NCI-H2081 treated with DMSO at 0.1 percent for 48 hours (cell line): ENCODE results near the gene KRTAP4-12.
"Not testable (repeated sequence)": the region's sequence is repeated elsewhere in the genome, so short reads cannot be mapped to it uniquely, and the experiment has no call there.

Experiments used
- DNase-seq: peaks from one replicate; lab custom pipeline; 2025; lab: John Stamatoyannopoulos, UW

Gene KRTAP4-12

DNA sequence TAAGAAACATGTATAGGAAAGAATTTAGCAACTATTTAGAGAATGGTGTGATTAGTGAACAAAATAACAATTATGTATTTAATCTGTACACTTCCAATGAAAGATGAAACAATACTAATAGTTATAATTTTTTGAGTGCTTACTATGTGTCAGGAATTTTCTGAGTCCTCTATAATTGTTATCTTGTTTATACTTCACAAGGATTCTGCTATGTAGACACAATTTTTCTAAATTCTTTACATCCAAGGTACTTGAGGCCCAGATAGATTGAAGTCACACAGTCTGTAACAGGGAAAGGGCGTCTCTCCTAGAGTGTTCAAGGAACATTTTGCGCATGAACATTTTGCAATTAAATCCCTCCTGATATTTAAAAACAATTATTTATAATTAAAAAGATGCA, 1.1 kb upstream of the KRTAP4-12 start:
- no peak for DNase-seq

DNA sequence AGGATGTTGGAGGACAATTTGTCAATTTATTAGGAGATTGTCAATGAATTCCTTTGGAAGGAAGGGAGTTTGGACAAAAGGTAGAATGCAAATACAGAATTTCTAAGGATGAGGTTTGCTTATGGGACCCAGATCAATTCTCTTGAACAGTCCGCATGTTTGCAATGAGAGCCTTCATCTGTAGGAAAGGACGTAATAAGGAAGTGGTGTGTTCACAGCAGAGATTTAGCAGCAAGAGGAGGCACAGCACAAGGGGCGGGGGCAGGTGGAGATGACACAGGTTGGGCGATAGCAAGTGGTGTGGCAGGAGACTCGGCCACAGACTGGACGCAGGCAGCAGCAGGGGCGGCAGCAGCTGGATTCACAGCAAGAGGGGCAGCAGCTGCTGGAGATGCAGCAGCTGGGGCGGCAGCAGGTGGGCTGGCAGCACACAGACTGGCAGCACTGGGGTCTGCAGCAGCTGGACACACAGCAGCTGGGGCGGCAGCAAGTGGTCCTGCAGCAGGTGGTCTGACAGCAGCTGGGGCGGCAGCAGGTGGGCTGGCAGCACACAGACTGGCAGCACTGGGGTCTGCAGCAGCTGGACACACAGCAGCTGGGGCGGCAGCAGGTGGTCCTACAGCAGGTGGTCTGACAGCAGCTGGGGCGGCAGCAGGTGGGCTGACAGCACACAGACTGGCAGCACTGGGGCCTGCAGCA, 541 bp downstream of the KRTAP4-12 start:
- not testable (repeated sequence) for DNase-seq

DNA sequence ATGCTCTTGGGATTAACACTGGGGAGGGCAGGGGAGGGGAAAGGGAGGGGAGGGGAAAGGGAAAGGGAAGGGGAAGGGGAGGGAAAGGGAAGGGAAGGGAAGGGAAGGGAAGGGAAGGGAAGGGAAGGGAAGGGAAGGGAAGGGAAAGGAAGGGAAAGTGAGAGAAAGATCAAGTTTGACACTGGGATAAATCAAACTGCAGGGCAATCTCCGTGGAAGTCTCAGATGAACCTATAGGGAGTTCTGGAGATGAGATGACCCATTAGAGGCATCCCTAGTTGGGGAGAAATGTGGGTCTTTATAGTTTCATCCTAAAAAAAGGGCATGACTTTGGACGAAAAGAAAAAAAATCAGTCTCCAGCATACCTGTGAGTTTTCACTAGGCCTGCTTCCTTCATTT, 2.2 kb downstream of the KRTAP4-12 start:
- DNase-seq, result no peak

DNA sequence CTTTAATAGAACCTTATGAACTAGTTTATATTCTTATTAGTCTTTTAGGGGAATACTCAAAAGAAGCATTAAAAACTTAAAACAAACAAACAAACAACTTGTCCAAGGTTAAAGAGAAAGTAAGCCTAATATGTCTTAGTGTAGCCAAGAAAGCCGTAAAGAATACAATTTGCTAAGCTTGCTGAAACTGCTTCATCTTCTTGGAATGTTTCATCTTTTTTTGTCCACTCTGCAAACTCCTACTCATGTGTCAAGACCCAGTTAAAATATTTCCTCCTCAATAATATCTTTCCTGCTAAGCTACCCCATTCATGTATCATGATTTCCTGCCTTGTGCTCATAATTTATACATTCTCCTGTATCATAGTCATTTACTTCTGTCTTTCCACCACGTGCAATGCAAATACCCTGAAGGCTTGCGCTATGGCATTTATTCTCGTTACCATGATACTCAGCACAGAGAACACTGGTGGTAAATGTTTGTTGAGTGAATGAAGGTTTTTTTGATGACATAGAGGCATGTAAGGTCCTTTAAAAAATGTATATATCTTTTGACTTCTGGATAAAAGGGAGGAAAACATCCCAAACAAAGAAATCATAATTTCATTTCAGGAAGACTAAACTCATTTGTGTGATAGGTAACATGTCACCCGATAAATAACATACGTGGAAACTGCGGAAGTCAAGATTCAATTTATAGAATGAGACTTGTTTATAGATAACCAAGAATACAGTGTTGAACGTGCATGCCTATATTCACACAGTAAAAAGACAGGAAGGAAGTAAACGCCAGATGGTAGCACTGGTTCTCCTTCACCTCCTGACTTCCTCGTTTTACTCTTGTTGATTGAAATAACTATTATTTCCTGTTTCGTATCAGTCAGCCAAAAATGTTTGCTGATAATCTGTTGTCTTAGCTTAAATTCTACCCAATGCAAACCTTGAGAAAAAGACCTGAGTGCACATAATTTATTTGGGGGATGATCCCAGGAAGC, 4.0 kb downstream of the KRTAP4-12 start:
- DNase-seq, result not testable (repeated sequence)

DNA sequence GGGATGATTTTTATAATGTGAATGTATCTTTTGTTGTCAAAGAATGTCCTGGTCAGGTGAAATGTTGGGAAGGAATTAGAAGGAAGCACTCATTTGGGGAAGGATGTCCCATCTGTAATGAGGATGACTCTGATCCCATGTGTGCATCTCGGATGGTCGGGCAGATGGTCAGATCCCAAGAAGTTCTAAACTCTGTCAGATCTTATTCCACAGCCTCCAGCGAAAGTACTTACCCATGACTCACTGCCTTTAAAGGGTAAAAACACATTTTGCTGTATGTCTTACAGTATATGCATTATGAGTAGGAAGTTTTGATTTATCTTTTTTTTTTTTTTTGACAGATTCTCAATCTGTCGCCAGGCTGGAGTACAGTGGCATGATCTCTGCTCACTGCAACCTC, 5.3 kb downstream of the KRTAP4-12 start:
- DNase-seq, result no peak

DNA sequence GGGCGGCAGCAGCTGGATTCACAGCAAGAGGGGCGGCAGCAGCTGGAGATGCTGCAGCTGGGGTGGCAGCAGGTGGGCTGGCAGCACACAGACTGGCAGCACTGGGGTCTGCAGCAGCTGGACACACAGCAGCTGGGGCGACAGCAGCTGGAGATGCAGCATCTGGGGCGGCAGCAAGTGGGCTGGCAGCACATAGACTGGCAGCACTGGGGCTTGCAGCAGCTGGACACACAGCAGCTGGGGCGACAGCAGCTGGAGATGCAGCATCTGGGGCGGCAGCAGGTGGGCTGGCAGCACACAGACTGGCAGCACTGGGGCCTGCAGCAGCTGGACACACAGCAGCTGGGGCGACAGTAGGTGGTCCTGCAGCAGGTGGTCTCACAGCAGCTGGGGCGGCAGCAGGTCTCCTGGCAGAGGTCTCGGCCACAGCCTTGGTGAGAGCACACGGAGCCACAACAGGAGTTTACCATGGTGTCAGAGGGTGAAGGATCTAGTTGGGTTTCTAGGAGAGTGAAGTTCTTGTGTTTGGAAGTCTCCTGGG, 6.1 kb downstream of the KRTAP4-12 start, which contains the start of gene KRTAP4-11:
KRTAP4-11 (minus strand) TSS at position 528 of the 541 bp plus-strand sequence; CDS start at position 470, 58 bp downstream.
- DNase-seq, result not testable (repeated sequence)

DNA sequence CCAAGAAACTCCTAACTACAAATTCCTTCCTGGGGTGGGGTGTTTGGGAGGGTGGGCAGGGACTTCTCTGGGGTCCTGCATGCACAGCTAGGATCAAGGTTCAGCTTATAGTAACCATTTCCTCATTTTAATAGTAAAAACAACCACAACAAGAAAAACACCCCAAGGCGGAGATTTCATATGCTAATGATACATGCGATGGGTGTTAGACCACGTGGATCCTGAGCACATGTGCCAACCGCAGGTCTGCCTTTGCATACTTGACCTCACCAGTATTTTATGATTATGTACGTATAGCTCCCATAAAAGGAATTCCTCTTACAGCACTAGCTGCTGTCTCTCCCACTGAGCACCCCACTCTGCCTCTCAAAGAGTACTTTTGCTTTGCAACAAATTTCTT, 7.7 kb downstream of the KRTAP4-12 start:
- DNase-seq, result no peak

DNA sequence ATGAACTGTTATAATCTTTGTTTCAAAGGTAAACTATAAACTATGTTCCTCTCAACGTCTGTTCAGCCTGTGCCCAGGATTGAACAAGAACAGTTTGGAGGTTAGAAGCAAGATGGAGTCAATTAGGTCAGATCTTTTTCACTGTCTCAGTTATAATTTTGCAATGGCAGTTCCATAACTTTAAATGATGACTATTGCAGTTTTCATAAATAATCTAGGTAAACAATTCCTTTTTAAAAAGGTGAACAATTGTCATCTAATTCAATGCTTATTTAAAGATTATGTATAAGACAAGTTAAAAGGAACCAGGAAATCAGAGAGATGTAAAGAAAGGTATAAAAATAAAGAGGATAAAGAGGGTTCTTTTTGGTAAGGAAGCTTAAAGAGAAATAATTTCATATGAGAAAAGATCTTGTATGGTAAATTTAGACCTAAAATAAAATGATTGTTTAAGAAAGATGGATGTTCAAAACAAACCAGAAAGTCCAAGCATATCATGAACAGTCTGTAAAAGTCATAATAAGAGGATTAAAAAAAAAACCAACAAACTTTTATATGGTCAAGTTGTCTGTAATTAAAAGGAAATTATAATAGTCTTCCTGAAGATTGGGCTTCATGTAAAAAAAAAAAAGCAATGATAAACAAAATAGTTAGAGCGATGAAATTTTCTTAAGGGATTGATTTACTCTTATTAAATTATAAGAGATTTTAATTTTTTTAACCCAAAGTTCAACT, 12.7 kb downstream of the KRTAP4-12 start:
- no peak for DNase-seq

DNA sequence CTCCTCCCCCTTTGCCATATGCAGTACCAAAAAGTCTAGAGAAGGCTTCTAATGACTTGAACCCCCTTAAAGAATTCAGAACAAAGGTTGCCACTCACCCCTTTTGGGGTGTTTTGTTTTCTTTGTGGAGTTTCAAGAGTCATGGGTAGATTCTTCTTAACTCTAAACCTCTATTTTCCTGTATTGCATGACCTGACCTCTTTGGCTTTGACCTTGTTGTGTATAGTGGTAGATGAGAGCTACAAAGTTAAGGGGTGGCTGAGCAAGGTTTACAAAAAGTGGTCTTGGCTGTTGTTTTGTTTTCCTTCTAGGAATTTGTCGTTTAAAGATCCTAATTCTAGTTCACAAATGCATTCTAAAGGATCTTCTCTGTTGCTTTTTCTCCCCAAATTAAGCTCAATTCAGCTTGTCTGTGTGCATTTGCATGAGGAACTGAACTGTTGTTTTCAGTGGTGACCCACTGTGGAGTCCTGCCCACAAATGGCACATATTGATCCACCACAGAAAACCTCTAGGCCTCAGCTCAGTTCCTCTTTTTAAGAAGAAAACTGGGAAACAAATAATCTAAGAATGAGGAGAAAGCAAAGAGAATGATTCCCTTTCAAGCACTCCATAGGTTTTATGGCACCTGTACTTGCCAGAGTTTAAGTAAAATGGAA, 15.1 kb downstream of the KRTAP4-12 start:
- not testable (repeated sequence) for DNase-seq

DNA sequence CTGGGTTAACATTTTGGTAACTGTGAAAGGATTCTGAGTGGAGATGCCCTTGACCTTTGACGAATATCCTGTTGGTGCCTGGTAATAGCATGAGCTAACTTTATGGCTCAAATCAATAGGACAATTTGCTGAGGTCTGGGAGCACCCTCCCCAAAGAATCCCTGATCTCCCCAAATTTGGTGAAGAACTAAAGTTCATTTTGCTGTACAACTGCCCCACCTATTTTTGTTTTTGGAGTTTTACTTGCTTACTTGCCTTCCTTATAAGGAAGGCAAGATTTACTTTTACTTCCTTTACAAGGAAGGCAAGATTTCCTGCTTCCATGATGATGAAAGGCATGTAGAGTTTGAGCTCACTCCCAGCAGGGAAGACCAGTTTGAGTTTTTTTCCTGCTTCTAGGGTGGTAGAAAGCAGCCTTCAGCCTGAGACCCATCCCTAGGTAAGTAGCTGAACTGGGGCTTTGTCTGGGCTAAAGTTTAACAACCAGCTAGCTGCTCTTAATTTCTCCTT, 16.0 kb downstream of the KRTAP4-12 start:
- DNase-seq, result no peak

DNA sequence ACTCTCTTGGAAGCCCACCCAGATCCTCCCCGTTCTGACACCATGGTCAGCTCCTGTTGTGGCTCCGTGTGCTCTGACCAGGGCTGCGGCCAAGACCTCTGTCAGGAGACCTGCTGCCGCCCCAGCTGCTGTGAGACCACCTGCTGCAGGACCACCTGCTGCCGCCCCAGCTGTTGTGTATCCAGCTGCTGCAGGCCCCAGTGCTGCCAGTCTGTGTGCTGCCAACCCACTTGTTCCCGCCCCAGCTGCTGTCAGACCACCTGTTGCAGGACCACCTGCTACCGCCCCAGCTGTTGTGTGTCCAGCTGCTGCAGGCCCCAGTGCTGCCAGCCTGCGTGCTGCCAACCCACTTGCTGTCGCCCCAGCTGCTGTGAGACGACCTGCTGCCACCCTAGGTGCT, 18.6 kb downstream of the KRTAP4-12 start, which contains the start of gene KRTAP4-9:
KRTAP4-9 (plus strand) TSS at position 43 of the 400 bp plus-strand sequence; CDS start at position 43, 0 bp downstream.
- DNase-seq, result not testable (repeated sequence)

DNA sequence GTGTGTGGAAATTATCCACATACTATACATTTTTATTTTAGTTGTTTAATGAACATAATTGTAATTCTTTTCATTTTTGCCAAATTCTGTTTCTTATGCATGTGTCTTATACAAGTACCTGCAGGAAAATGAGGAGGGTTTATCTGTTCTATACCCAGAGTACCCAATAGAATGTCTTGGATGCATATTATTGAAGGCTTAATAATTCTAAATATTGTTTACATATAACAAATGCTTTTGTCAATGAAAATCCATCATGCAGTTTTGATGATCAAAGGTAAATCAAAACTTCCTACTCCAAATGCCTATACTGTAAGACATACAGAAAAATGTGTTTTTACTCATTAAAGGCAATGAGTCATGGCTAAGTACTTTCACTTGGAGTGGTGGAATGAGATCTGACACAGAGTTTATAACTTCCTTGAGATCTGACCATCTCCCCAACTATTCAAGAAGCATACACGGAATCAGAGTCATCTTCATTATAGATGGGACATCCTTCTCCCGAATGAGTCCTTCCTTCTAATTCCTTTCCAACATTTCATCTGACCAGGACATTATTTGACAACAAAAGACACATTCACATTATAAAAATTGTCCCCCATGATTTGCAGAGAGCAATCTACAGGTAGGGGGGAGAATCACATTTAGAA, 19.5 kb downstream of the KRTAP4-12 start:
- DNase-seq, result not testable (repeated sequence)

DNA sequence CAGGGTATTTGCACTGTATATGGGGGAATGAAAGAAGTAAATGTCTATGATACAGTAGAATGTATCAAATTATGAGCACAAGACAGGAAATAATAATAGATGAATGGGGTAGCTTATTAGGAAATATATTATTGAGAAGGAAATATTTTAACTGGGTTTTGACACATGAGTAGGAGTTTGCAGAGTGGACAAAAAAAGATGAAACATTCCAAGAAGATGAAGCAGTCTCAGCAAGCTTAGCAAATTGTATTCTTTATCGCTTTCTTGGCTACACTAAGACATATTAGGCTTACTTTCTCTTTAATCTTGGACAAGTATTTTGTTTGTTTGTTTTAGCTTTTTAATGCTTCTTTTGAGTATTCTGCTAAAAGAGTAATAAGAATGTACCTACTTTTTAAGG, 20.1 kb downstream of the KRTAP4-12 start:
- no peak for DNase-seq

DNA sequence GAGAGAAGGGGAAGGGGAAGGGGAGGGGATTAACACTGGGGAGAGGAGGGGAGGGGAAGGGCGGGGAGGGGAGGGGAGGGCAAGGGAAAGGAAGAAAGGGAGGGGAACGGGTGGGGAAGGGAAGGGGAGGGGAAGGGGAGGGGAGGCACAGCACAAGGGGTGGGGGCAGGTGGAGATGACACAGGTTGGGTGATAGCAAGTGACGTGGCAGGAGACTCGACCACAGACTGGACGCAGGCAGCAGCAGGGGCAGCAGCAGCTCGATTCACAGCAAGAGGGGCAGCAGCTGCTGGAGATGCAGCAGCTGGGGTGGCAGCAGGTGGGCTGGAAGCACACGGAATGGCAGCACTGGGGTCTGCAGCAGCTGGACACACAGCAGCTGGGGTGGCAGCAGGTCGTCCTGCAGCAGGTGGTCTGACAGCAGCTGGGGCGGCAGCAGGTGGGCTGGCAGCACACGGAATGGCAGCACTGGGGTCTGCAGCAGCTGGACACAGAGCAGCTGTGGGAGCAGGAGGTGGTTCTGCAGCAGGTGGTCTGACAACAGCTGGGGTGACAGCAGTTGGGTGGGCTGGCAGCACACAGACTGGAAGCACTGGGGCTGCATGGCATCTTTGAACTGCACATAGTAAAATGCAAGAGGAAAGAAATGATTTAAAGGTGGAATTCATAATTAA, 22.3 kb downstream of the KRTAP4-12 start, which contains the start of gene KRTAP4-16:
KRTAP4-16 (minus strand) TSS at position 624 of the 674 bp plus-strand sequence; CDS start at position 624, 0 bp downstream.
- DNase-seq, result no peak

DNA sequence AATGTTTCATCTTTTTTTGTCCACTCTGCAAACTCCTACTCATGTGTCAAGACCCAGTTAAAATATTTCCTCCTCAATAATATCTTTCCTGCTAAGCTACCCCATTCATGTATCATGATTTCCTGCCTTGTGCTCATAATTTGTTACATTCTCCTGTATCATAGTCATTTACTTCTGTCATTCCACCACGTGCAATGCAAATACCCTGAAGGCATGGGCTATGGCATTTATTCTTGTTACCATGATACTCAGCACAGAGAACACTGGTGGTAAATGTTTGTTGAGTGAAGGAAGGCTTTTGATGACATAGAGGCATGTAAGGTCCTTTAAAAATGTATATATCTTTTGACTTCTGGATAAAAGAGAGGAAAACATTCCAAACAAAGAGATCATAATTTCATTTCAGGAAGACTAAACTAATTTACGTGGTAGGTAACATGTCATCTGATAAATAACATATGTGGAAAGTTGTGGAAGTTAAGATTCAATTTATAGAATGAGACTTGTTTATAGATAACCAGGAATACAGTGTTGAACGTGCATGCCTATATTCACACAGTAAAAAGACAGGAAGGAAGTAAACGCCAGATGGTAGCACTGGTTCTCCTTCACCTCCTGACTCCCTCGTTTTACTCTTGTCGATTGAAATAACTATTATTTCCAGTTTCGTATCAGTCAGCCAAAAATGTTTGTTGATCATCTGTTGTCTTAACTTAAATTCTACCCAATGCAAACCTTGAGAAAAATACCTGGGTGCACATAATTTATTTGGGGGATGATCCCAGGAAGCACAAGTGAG, 24.1 kb downstream of the KRTAP4-12 start:
- not testable (repeated sequence) for DNase-seq

DNA sequence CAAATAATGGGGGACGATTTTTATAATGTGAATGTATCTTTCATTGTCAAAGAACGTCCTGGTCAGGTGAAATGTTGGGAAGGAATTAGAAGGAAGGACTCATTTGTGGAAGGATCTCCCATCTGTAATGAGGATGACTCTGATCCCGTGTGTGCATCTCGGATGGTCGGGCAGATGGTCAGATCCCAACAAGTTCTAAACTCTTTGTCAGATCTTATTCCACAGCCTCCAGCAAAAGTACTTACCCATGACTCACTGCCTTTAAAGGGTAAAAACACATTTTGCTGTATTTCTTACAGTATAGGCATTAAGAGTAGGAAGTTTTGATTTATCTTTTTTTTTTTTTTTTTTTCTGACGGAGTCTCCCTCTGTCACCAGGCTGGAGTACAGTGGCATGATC, 25.5 kb downstream of the KRTAP4-12 start:
- no peak for DNase-seq

DNA sequence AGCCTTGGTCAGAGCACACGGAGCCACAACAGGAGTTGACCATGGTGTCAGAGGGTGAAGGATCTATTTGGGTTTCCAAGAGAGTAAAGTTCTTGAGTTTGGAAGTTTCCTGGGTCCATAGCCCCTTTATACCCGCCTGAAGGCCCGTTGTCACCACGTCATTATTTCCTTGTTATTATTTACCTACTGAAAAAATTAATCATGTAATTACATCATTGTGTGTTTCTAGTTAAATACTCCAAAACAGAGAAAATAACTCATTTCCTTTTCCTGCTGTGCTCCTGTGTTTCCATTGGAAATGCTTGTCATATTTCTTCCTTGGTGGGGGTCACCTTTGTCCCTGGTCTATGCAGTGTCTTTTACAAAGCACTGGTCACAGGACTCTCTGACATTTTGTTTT, 25.9 kb downstream of the KRTAP4-12 start, which contains the start of gene KRTAP4-8:
KRTAP4-8 (minus strand) TSS at position 101 of the 400 bp plus-strand sequence; CDS start at position 43, 58 bp downstream.
- DNase-seq, result no peak

DNA sequence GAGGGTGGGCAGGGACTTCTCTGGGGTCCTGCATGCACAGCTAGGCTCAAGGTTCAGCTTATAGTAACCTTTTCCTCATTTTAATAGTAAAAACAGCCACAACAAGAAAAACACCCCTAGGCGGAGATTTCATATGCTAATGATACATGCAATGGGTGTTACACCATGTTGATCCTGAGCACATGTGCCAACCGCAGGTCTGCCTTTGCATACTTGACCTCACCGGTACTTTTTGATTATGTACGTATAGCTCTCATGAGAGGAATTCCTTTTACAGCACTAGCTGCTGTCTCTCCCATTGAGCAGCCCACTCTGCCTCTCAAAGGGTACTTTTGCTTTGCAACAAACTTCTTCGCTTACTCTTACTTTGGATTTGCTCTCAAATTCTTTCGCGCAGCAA, 27.9 kb downstream of the KRTAP4-12 start:
- no peak for DNase-seq
